HG03097 (cell line): ENCODE data around the gene TRIM69.
"Not testable (repeated sequence)": the region's sequence is repeated elsewhere in the genome, so short reads cannot be mapped to it uniquely, and the experiment has no call there.

Source experiments
- ATAC-seq: cut with Tn5 transposase; IDR thresholded peaks from one replicate; pipeline ENCODE4 v1.9.1; 2021; ENCODE audit not compliant: unreplicated experiment, low FRiP score

The TRIM69 gene, protein sequence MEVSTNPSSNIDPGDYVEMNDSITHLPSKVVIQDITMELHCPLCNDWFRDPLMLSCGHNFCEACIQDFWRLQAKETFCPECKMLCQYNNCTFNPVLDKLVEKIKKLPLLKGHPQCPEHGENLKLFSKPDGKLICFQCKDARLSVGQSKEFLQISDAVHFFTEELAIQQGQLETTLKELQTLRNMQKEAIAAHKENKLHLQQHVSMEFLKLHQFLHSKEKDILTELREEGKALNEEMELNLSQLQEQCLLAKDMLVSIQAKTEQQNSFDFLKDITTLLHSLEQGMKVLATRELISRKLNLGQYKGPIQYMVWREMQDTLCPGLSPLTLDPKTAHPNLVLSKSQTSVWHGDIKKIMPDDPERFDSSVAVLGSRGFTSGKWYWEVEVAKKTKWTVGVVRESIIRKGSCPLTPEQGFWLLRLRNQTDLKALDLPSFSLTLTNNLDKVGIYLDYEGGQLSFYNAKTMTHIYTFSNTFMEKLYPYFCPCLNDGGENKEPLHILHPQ

GRCh38 chr15:44736181-44736765, at the start of gene TRIM69:
TRIM69 (plus strand) TSS chr15:44736528; CDS start chr15:44736705, 177 bp downstream.
- no peak for ATAC-seq

- not testable (repeated sequence) for ATAC-seq
Measured at GRCh38 chr15:44689318-44689717, 47.0 kb upstream of the TRIM69 start.

DNA sequence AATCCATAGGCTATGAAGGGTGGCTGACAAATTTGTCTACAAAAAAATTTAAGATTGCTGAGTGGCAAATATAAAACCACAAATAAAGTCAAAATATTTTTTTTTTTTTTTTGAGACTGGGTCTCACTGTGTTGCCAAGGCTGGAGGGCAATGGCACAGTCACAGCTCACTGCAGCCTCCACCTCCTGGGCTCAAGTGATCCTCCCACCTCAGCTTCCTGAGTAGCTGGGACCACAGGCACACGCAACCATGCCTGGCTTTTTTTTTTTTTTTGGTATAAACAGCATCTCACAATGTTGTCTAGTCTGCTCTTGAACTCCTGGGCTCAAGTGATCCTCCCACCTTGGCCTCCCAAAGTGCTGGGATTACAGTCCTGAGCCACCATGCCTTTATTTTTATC, 46.1 kb upstream of the TRIM69 start:
- not testable (repeated sequence) for ATAC-seq

DNA sequence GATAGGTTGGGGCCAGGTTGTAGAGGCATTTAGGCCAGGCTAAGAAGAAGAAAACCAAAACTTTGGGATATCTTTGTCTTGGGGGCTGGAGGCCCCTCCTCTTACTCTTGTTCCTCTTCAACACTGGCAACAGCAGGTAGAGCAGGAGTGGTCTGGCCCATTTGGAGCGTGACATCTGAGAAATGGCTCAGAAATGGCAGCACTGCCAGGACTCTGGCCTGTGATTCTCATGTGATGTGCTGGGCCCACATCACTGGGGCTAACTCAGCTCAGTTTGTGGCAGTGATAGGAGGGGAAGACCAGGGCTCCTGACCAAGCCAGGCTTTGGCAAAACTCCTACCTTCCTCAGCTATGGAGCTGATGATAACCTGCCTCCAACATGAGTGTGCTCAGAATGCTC, 43.7 kb upstream of the TRIM69 start:
- ATAC-seq, result no peak

DNA sequence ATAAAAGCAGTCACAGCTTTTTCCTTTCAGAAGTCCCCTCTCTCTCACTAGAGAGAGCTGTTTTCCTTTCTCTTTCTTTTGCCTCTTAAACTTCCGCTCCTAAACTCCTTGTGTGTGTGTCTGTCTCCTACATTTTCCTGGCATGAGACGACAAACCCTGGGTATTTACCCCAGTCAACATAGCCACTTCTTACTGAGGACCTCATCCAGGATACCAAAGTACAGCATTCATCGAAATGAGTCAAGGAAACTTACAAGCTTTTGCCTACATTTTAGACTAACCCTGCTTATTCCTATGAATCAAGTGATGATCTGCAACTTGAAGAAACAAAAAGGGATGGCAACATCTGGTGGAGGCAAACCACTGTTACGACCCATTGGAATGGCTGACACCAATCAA, 41.9 kb upstream of the TRIM69 start:
- no peak for ATAC-seq

DNA sequence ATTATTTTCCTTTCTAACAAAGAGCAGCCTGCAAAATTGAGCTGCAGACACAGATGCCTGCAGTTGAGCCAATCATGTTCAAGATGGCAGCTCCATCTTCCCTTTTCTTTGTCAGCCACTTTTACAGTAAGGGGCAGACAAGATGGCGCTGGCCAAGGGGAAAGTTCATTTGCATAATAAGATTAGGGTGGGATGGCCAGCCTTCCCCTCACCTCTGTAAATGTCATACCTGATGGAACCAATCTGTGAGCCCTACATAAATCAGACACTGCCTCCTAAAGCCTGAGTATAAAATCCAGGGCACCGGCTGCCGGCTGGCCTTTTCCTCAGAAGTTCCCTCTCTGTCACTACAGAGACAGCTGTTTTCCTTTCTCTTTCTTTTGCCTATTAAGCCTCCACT, 41.0 kb upstream of the TRIM69 start:
- ATAC-seq, result no peak

GRCh38 chr15:44697014-44697413, 39.3 kb upstream of the TRIM69 start:
- no peak for ATAC-seq

GRCh38 chr15:44698641-44699040, 37.7 kb upstream of the TRIM69 start:
- no peak for ATAC-seq

DNA sequence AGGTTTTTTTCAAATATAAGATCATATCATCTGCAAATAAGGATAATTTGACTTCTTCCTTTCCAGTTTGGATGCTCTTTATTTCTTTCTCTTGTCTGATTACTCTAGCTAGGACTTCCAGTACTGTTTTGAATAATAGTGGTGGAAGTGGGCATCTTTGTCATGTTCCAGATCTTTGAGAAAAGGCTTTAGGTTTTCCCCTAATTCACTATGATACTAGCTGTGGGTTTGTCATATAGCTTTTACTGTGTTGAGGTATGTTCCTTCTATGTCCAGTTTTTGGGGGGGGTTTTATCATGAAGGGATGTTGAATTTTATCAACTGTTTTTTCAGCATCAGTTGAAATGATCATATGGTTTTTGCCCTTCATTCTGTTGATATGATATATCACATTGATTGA, 35.7 kb upstream of the TRIM69 start:
- not testable (repeated sequence) for ATAC-seq

DNA sequence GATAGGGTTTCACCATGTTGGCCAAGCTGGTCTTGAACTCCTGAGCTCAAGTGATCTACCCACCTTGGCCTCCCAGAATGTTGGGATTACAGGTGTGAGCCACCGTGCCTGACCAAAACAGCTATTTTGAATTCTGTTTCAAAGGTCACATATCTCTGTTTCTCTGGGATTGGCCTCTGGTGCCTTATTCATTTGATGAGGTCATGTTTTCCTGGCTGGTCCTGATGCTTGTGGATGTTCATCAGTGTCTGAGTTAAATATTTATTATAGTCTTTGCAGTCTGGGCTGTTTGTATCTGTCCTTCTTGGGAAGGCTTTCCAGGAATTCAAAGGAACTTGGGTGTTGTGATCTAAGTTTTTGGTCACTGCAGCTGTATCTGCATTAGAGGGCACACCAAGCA, 30.3 kb upstream of the TRIM69 start:
- ATAC-seq, result no peak

GRCh38 chr15:44706401-44706800, 29.9 kb upstream of the TRIM69 start:
- no peak for ATAC-seq

- no peak for ATAC-seq
Measured at GRCh38 chr15:44706946-44707636, 29.2 kb upstream of the TRIM69 start.

DNA sequence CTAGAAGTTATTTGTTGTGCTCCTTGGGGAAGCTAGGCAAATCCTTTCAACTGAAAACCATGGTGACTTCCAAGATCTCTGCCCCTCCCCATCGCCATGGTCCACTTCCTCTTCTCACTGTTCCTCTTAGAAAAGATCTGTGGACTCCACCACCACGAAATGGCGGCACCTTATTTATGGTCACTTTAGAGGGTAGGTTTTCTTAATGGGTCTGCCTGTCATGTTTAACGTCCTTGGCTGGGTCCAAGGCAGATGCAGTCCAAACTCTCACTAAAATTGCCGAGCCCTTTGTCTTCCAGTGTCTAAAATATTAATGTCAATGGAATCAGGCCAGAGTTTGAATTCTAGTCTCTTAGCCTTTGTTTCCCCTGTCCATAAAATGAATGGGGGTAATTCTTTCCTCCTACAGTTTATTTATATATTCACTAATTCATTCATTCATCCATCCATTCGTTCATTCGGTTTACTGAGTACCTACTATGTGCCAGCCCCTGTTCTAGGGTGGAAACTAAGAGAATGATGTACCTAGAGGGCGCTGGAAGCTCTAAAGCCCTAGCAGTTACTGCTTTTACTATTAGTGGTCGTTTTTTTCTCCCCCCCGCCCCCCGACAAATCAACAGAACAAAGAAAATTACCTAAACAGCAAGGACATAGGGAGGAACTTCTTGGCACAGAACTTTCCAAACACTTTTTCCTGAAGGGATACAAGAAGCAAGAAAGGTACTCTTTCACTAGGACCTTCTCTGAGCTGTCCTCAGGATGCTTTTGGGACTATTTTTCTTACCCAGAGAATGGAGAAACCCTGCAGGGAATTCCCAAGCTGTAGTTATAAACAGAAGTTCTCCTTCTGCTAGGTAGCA, 25.9 kb upstream of the TRIM69 start:
- no peak for ATAC-seq

GRCh38 chr15:44711096-44711742, 25.1 kb upstream of the TRIM69 start, which contains the start of the genes B2M and PATL2:
B2M (plus strand) TSS chr15:44711517; CDS start chr15:44711547, 30 bp downstream.
PATL2 (minus strand) TSS chr15:44711323; CDS start chr15:44676490, 34,833 bp downstream.
- peak; percentile 77 for ATAC-seq

- ATAC-seq, result peak; percentile 19
Measured at GRCh38 chr15:44711743-44712345, 24.5 kb upstream of the TRIM69 start.

DNA sequence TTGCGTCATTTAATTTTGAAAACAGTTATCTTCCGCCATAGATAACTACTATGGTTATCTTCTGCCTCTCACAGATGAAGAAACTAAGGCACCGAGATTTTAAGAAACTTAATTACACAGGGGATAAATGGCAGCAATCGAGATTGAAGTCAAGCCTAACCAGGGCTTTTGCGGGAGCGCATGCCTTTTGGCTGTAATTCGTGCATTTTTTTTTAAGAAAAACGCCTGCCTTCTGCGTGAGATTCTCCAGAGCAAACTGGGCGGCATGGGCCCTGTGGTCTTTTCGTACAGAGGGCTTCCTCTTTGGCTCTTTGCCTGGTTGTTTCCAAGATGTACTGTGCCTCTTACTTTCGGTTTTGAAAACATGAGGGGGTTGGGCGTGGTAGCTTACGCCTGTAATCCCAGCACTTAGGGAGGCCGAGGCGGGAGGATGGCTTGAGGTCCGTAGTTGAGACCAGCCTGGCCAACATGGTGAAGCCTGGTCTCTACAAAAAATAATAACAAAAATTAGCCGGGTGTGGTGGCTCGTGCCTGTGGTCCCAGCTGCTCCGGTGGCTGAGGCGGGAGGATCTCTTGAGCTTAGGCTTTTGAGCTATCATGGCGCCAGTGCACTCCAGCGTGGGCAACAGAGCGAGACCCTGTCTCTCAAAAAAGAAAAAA, 23.9 kb upstream of the TRIM69 start:
- ATAC-seq, result no peak

GRCh38 chr15:44713006-44713966, 23.0 kb upstream of the TRIM69 start:
- ATAC-seq, result no peak
